Keratinocyte (primary cell): Measurements from ENCODE around the gene STK11IP.

Experiments used
- EZH2 ChIP-seq: IDR thresholded peaks from one replicate; pipeline ENCODE4 v1.6.1; 2012; ENCODE audit warnings: inconsistent platforms, mild to moderate bottlenecking, low read length, moderate library complexity
- TF ChIP-seq, protein P1 (sequence below), 3 experiments: IDR thresholded peaks in 1 of 3; conservative IDR thresholded peaks in 1 of 3; optimal IDR thresholded peaks in 1 of 3; 2 replicates in 2 of 3; 3 replicates in 1 of 3; pipeline versions ENCODE3 to v1.5.1; 2011; ENCODE audit warnings: low read length in 3 of 3, mild to moderate bottlenecking in 3 of 3, moderate library complexity in 2 of 3, control low read depth in 1 of 3, inconsistent platforms in 1 of 3; ENCODE audit not compliant: insufficient read depth in 2 of 3; ENCODE audit errors: extremely low read depth in 1 of 3

GRCh38 chr2:219598308-219599078 lies 836 bp downstream of the STK11IP start:
- TF ChIP-seq, protein P1, sequence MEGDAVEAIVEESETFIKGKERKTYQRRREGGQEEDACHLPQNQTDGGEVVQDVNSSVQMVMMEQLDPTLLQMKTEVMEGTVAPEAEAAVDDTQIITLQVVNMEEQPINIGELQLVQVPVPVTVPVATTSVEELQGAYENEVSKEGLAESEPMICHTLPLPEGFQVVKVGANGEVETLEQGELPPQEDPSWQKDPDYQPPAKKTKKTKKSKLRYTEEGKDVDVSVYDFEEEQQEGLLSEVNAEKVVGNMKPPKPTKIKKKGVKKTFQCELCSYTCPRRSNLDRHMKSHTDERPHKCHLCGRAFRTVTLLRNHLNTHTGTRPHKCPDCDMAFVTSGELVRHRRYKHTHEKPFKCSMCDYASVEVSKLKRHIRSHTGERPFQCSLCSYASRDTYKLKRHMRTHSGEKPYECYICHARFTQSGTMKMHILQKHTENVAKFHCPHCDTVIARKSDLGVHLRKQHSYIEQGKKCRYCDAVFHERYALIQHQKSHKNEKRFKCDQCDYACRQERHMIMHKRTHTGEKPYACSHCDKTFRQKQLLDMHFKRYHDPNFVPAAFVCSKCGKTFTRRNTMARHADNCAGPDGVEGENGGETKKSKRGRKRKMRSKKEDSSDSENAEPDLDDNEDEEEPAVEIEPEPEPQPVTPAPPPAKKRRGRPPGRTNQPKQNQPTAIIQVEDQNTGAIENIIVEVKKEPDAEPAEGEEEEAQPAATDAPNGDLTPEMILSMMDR (optimal IDR thresholded peaks at IDR 0.05 in 1 of 3, IDR thresholded peaks at IDR 0.05 in 1 of 3, conservative IDR thresholded peaks at IDR 0.05 in 1 of 3; ENCODE audit: extremely low read depth in 1 of 3, insufficient read depth in 2 of 3, low read length in 3 of 3): no peak
- no peak for TF ChIP-seq EZH2
